GM12801 (cell line): ENCODE measurements around the gene PLOD1.

Experiments used
- CTCF ChIP-seq: IDR thresholded peaks from one replicate; pipeline ENCODE4 v1.5.1; 2011; ENCODE audit warnings: control low read depth; ENCODE audit not compliant: insufficient read length; ENCODE audit errors: extremely low read depth

PLOD1 gene

GRCh38 chr1:11930571-11931445, 3.7 kb upstream of the PLOD1 start:
- TF ChIP-seq CTCF, result no peak

GRCh38 chr1:11931845-11932244, 2.7 kb upstream of the PLOD1 start:
- no peak for TF ChIP-seq CTCF

DNA sequence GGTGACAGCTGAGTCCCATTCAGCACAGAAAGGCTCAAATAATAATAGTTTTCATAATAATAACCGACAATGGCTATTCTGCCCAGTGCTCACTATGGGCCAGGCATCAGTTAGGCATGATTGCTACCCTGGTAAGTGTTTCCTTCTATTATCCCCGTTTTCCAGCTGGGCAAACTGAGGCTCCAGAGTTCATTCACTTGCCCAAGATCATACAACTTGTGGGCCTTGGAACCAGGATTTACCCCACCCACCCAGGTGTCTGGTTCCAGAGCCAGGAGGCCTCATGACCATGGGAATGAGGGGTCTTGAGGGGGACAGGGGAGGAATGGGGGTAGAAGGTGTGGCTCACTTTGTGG, 518 bp downstream of the PLOD1 start:
- TF ChIP-seq CTCF, result no peak

DNA sequence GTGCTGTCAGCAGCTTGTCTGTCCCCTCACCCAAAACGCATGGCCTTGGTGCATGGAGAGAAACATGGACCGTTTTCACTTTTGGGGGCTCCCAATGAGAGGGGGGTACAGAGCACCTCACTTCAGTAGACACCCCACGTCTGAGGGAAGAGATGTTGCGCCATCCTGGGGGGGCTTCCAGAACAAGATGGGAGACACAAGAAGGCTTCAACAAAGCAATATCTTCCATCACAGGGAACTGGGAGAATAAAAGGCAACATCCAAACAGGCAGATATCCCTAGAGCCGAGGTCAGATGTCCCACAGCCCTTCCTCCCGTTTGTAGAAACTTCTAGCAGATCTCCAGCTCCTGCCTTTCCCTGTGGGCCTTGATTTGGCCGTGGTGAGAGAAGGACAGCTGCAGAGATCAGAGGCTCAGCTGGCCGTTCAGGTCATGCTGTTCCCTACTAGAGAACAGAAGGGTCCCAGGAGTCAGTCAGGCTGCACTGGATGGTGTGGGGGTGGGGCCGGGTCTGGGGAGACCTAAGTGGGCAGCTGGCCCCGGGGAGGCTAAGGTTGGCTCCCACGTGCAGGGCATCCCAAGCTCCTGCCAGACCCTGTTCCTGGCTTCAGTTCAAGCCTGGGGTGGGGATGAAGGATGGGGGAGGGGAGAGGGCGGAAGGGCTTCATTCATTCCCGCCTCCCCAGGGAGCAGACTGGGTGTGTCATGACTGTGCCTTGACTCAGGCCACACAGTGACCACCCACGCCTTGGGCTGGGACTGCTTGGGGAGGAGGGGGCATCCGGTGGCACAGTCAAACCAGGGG, 4.4 kb downstream of the PLOD1 start:
- TF ChIP-seq CTCF, result no peak

GRCh38 chr1:11940260-11940921, 5.9 kb downstream of the PLOD1 start:
- TF ChIP-seq CTCF, result no peak

GRCh38 chr1:11942280-11942679, 7.8 kb downstream of the PLOD1 start:
- no peak for TF ChIP-seq CTCF

- TF ChIP-seq CTCF, result no peak
These were observed 9.1 kb downstream of the PLOD1 start for GRCh38 chr1:11943619-11944018.
